ENCODE results near the gene TMEFF2.

- no peak for TF ChIP-seq POLR2AphosphoS5 (IDR thresholded peaks at IDR 0.05; ENCODE audit: low read depth)
- TF ChIP-seq CTCF (conservative IDR thresholded peaks at IDR 0.05; ENCODE audit: low read depth in 2 of 2), result no peak
- TF ChIP-seq CREB1 (CRISPR knock-in tag; IDR thresholded peaks at IDR 0.05; ENCODE audit: low read depth), result no peak
These were observed 271.1 kb downstream of the TMEFF2 start for GRCh38 chr2:191923652-191923997.
